Stimulated activated CD8-positive, alpha-beta memory T cell treated with anti-CD3 and anti-CD28 coated beads, Interleukin-2, amount 100 ng/mL, for 1 hour (primary cell): ENCODE data around the gene MMS19.
"Not testable (repeated sequence)": the region's sequence is repeated elsewhere in the genome, so short reads cannot be mapped to it uniquely, and the experiment has no call there.

Experiments
- DNase-seq, 2 donors: peaks; one replicate each; pipeline ENCODE4 v3.0.0-alpha.2; 2020; ENCODE audit warnings: low read depth in 2 of 2

Gene MMS19

GRCh38 chr10:97427571-97428179 is 70.5 kb downstream of the MMS19 start:
- no peak for DNase-seq

- no peak for DNase-seq
These were observed 71.2 kb downstream of the MMS19 start for GRCh38 chr10:97426776-97427570.

- peak; percentile 89 to 93 for DNase-seq
These were observed 72.1 kb downstream of the MMS19 start, which contains the start of gene PGAM1 for GRCh38 chr10:97425964-97426775. Gene PGAM1 (plus strand): TSS chr10:97426191. CDS start chr10:97426308, 117 bp downstream.

GRCh38 chr10:97423757-97424098 is 74.5 kb downstream of the MMS19 start:
- not testable (repeated sequence) for DNase-seq

- DNase-seq, result no peak
These were observed 81.7 kb downstream of the MMS19 start for GRCh38 chr10:97416565-97416964.

GRCh38 chr10:97412891-97413304 is 85.3 kb downstream of the MMS19 start:
- DNase-seq, result no peak

- no peak for DNase-seq
These were observed 86.8 kb downstream of the MMS19 start for GRCh38 chr10:97411406-97411805.

GRCh38 chr10:97408496-97408992 is 89.7 kb downstream of the MMS19 start:
- no peak for DNase-seq
